GM12878 (cell line): Measurements from ENCODE around the gene LSP1. TPM values are rescaled to one million over a fixed set of nuclear protein-coding genes. Genes with fewer than 3 reads are reported as not detected.

Experiments used
- ATAC-seq: fragments of 200-7000 bp; cut with Tn5 transposase; 3 replicates; pipeline ENCODE4 v1.9.1; 2020; ENCODE audit warnings: mild to moderate bottlenecking, moderate library complexity
- BruUV-seq: library from RNA; stranded (reverse); fragments of 400-500 nt; replicated peaks from 2 replicates; lab custom pipeline; 2021; lab: Mats Ljungman, UMichigan
- CTCF ChIA-PET: fragments of 300-600 bp; sonication (Branson Sonifier 250); formaldehyde crosslinking; extraction: SDS; loops from one replicate; lab custom pipeline; 2021; ENCODE audit warnings: inconsistent platforms; lab: Yijun Ruan, JAX
- POLR2A ChIA-PET: fragments of 350-600 bp; formaldehyde crosslinking; extraction: SDS; loops from one replicate; lab custom pipeline; 2021; ENCODE audit warnings: inconsistent platforms; lab: Charles Lee
- RAD21 ChIA-PET: fragments of 300-600 bp; sonication (Branson Sonifier 250); formaldehyde crosslinking; loops from one replicate; lab custom pipeline; 2023; ENCODE audit warnings: antibody characterized with exemption; ENCODE audit not compliant: unreplicated experiment; lab: Charles Lee
- SMC1A ChIA-PET: fragments of 300-600 bp; sonication (Branson Sonifier 250); formaldehyde crosslinking; loops from one replicate; lab custom pipeline; 2023; ENCODE audit not compliant: unreplicated experiment, uncharacterized antibody; lab: Charles Lee
- DNase-seq: peaks from one replicate; pipeline ENCODE4 v3.0.0-alpha.2; 2011; ENCODE audit warnings: low read depth, low spot score
- FAIRE-seq: peaks from 3 replicates; lab custom pipeline; 2011; peaks lifted over from hg19 to GRCh38; lab: Jason Lieb, UNC
- H2AFZ ChIP-seq: 2 replicates; pipeline ENCODE4 v1.6.0; 2011; ENCODE audit warnings: low read depth, low read length, control low read depth; ENCODE audit not compliant: control insufficient read depth
- H3K27ac ChIP-seq: 2 replicates; pipeline ENCODE4 v1.5.1; 2011; ENCODE audit warnings: control low read depth; ENCODE audit not compliant: control insufficient read depth, insufficient read depth
- H3K27me3 ChIP-seq, 2 experiments: replicated peaks in 1 of 2; 2 replicates each; pipeline versions ENCODE4 v1.6.0 to v1.6.1; 2011; ENCODE audit warnings: low read length in 1 of 2; ENCODE audit not compliant: control insufficient read depth in 2 of 2, insufficient read depth in 2 of 2
- H3K36me3 ChIP-seq, 2 experiments: 2 replicates each; pipeline ENCODE4 v1.5.1; 2011; ENCODE audit warnings: low read length in 1 of 2; ENCODE audit not compliant: control insufficient read depth in 2 of 2, insufficient read depth in 2 of 2
- H3K4me1 ChIP-seq: 2 replicates; pipeline ENCODE4 v1.6.1; 2011; ENCODE audit warnings: mild to moderate bottlenecking, low read length, moderate library complexity, mixed read lengths; ENCODE audit not compliant: control insufficient read depth, insufficient read depth
- H3K4me2 ChIP-seq: 2 replicates; pipeline ENCODE4 v1.6.0; 2011; ENCODE audit warnings: control low read depth; ENCODE audit not compliant: control insufficient read depth, insufficient read depth
- H3K4me3 ChIP-seq: fragments of 200-600 bp; sonication (generic); 2 replicates; pipeline ENCODE4 v1.5.1; 2016
- H3K79me2 ChIP-seq: 2 replicates; pipeline ENCODE4 v1.6.0; 2011; ENCODE audit warnings: low read length; ENCODE audit not compliant: control insufficient read depth, insufficient read depth
- H3K9ac ChIP-seq: 2 replicates; pipeline ENCODE4 v1.8.0; 2011; ENCODE audit warnings: low read length, control low read depth, mixed read lengths; ENCODE audit not compliant: control insufficient read depth, insufficient read depth
- H3K9me3 ChIP-seq: replicated peaks from 3 replicates; pipeline ENCODE4 v1.5.1; 2011; ENCODE audit warnings: mild to moderate bottlenecking, low read length; ENCODE audit not compliant: control insufficient read depth, insufficient read depth
- H4K20me1 ChIP-seq: 2 replicates; pipeline ENCODE4 v1.6.0; 2011; ENCODE audit not compliant: control insufficient read depth, insufficient read depth
- BHLHE40 ChIP-seq, 2 experiments: fragments of 450-650 bp in 1 of 2; IDR thresholded peaks; 2 replicates each; pipeline ENCODE4 v1.6.1; 2011 to 2017; ENCODE audit warnings: low read depth in 2 of 2, borderline replicate concordance in 1 of 2, improper control_type of control experiment in 1 of 2, low read length in 1 of 2, mild to moderate bottlenecking in 1 of 2
- LARP7 ChIP-seq: fragments of 450-650 bp; IDR thresholded peaks from 2 replicates; pipeline ENCODE4 v1.6.1; 2017; ENCODE audit warnings: mild to moderate bottlenecking
- MEF2B ChIP-seq: fragments of 450-650 bp; IDR thresholded peaks from 2 replicates; pipeline ENCODE4 v1.6.1; 2018; ENCODE audit warnings: mild to moderate bottlenecking, moderate library complexity; ENCODE audit not compliant: partially characterized antibody, poor library complexity, severe bottlenecking
- NR2C2 ChIP-seq: IDR thresholded peaks from 2 replicates; pipeline ENCODE4 v1.6.1; 2011; ENCODE audit warnings: borderline replicate concordance, low read depth; ENCODE audit not compliant: control insufficient read depth, insufficient read length
- PAX5 ChIP-seq: IDR thresholded peaks from 2 replicates; pipeline ENCODE4 v1.6.1; 2011; ENCODE audit warnings: low read depth, low read length, borderline replicate concordance
- POLR2A ChIP-seq: IDR thresholded peaks from 2 replicates; pipeline ENCODE4 v1.6.1; 2011; ENCODE audit warnings: low read depth, mild to moderate bottlenecking, low read length
- POLR2AphosphoS5 ChIP-seq: IDR thresholded peaks from 2 replicates; pipeline ENCODE4 v1.6.1; 2011; ENCODE audit warnings: mild to moderate bottlenecking, low read length, inconsistent platforms
- RUNX3 ChIP-seq: IDR thresholded peaks from 2 replicates; pipeline ENCODE4 v1.6.1; 2012; ENCODE audit warnings: low read length, inconsistent platforms
- SMAD5 ChIP-seq: IDR thresholded peaks from 2 replicates; pipeline ENCODE4 v1.6.1; 2016; ENCODE audit warnings: antibody characterized with exemption, low read depth
- SP1 ChIP-seq: IDR thresholded peaks from one replicate; pipeline ENCODE4 v1.6.1; 2011; ENCODE audit warnings: low read depth, low read length
- SRF ChIP-seq, 2 experiments: IDR thresholded peaks; 2 replicates each; pipeline ENCODE4 v1.6.1; 2011; ENCODE audit warnings: low read depth in 2 of 2, low read length in 2 of 2, mild to moderate bottlenecking in 1 of 2, moderate library complexity in 1 of 2
- TCF3 ChIP-seq: IDR thresholded peaks from 2 replicates; pipeline ENCODE4 v1.6.1; 2012; ENCODE audit warnings: low read depth, mild to moderate bottlenecking, low read length, borderline replicate concordance; ENCODE audit not compliant: insufficient read depth
- ZSCAN29 ChIP-seq: fragments of 450-650 bp; IDR thresholded peaks from 2 replicates; pipeline ENCODE4 v1.6.1; 2017; ENCODE audit warnings: mild to moderate bottlenecking, moderate library complexity
- WGBS: methylation state at CpG from one replicate; pipeline ENCODE4 v1.1.6; 2016; ENCODE audit warnings: low lambda C conversion rate; ENCODE audit not compliant: insufficient replicate concordance, insufficient coverage; ENCODE audit errors: missing lambda C conversion rate; 5-methylcytosine and 5-hydroxymethylcytosine counted together
- in situ Hi-C: fragments of 300-500 bp; cut with MboI; formaldehyde crosslinking; loops from 9 replicates; pipeline ENCODE4 v1.14.3; 2018; ENCODE audit warnings: mixed read lengths
- intact Hi-C: fragments of 100-400 bp; cut with micrococcal nuclease; formaldehyde crosslinking; loops from one replicate; pipeline ENCODE4 v1.14.2; 2022; ENCODE audit not compliant: unreplicated experiment
- polyA plus RNA-seq, 11 experiments: library from polyadenylated mRNA; depleted of rRNA in 4 of 11; unstranded in 6 of 11; stranded (reverse) in 5 of 11; fragments of >200 nt; fragmentation: Nextera tagmentation in 4 of 11; fragmentation: Illumina TruSeq in 1 of 11; extraction: Ambion mirVana in 4 of 11; extraction: Trizol in 1 of 11; gene quantifications; 1 replicate in 1 of 11; 2 replicates in 10 of 11; pipeline versions ENCODE4 v1.2.1 to v1.2.3, GENCODE V29; 2011 to 2016; ENCODE audit warnings: inconsistent platforms in 2 of 11, missing spikeins in 2 of 11, low read depth in 1 of 11
- total RNA-seq, 4 experiments: library from RNA; depleted of rRNA in 3 of 4; stranded (reverse); fragments of >200 nt in 3 of 4; fragmentation: Illumina TruSeq in 1 of 4; extraction: Trizol in 1 of 4; gene quantifications; 2 replicates each; pipeline versions ENCODE4 v1.2.1 to v1.2.3, GENCODE V29; 2013 to 2021
- TF ChIP-seq, protein P1 (sequence below): fragments of 450-650 bp; IDR thresholded peaks from 2 replicates; pipeline ENCODE4 v1.6.1; 2016; ENCODE audit warnings: mild to moderate bottlenecking
- TF ChIP-seq, protein P2 (sequence below): fragments of 450-650 bp; IDR thresholded peaks from 2 replicates; pipeline ENCODE4 v1.6.1; 2014; ENCODE audit warnings: mild to moderate bottlenecking
- TF ChIP-seq, protein P3 (sequence below): IDR thresholded peaks from 2 replicates; pipeline ENCODE4 v1.6.1; 2011; ENCODE audit warnings: borderline replicate concordance, low read depth, mild to moderate bottlenecking, moderate library complexity, mixed read lengths, low read length; ENCODE audit not compliant: insufficient read depth; ENCODE audit errors: extremely low read length
- TF ChIP-seq, protein P4 (sequence below): IDR thresholded peaks from 2 replicates; pipeline ENCODE4 v1.6.1; 2011; ENCODE audit warnings: mild to moderate bottlenecking, low read depth, low read length, moderate library complexity; ENCODE audit not compliant: insufficient replicate concordance

LSP1 gene
- total and polyA plus RNA-seq, 10 of the 15 experiments (the other 5 are each of a cell fraction or from before 2014, with no cell fraction given) = 19.2 to 488 (median 369) TPM

DNA sequence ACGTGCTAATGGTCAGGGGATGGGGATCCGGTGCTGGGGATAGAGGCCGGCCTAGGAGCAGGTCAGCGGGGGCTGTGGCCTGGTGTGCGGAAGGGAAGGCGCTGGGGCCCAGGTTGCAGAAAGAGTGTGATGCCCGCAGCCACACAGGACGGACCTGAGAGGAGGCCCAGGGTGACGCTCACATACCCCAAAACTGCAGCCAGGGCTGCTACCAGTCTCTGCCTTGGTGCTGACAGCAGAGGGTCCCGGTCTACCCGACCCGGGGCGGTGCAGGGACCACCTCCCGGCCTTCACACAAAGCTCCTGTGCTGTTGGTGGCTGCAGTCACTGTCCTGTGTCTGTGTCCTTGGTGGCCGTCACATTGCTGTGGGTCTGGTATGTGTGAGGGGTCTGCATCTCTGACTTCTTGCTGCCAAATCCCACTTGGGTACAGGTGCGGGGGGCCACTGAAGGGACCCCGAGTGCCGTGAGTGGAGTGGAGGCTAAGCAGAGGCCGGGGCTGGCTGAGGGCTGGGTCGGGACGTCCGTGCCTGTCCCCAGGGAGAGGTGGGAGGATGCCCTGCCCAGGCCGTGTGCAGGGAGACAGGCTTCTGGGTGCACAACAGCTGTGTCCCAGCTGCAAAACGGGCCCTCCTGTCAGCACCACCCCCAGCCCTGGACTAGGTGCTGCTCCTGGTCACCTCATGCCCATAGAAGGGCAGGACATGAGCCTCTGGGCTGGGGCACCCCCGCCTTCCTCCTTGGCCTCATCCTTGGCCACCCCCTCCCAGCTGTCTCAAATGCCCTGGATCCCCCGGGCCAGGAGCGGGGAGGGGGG is 1.5 kb downstream of the LSP1 start:
- Histone ChIP-seq H3K27ac (peak overlapping the region; percentile 99), H3K9ac (peak overlapping the region; percentile 92), H3K9me3 (no peaks in the 10 kb centered on the region), H3K36me3 (peaks cover 1 to 3% of the 10 kb centered on the region in 2 experiments; a peak in 3 of 4 replicates), H4K20me1 (peaks cover 17% of the 10 kb centered on the region; the same call in 1 of the 2 replicates), H3K27me3 (no peaks in the 10 kb centered on the region), H3K4me1 (peaks cover 57% of the 10 kb centered on the region), H3K4me3 (peak overlapping the region; percentile 96), H3K79me2 (peaks cover 72% of the 10 kb centered on the region), H2AFZ (no peak overlapping the region), H3K4me2 (peak overlapping the region; percentile 100)
- ChIA-PET CTCF (interaction anchor here (0.9 to 5.5 kb wide), 4 partner anchors 28 to 182 kb away, joined by 3 to 23 read pairs (median 6); no protein-coding TSS in a partner anchor), RAD21 (interaction anchor here (0.7 kb wide), 1 partner anchor 18 kb away, joined by 3 read pairs; no protein-coding TSS in a partner anchor), SMC1A (interaction anchor here (2.6 kb wide), 1 partner anchor 28 kb away, joined by 7 read pairs; no protein-coding TSS in a partner anchor), POLR2A (interaction anchor here (0.5 to 1.0 kb wide), 3 partner anchors 33 to 1161 kb away, joined by 3 to 4 read pairs (median 3); no protein-coding TSS in a partner anchor)
- in situ Hi-C loops (loop anchor here (5.0 to 10.0 kb wide), 2 partner anchors 528 to 1010 kb away; partner anchors contain the start of genes POLR2L and TSPAN4), intact Hi-C loops (loop anchor here (5.0 kb wide), 2 partner anchors 528 to 548 kb away; partner anchors contain the start of gene TSSC4)
- DNase-seq (peak; percentile 33), ATAC-seq (peak; percentile 52), FAIRE-seq (peak; percentile 23)
- TSS peak; percentile 69 for BruUV-seq
- 1% methylated on average over 24 of the region's 27 CpGs for WGBS
- 0 out of 4 replicates have a peak, but pooled peaks have one; percentile 18 to 20 for TF ChIP-seq BHLHE40 (IDR thresholded peaks at IDR 0.05; ENCODE audit: borderline replicate concordance in 1 of 2, low read depth in 2 of 2, low read length in 1 of 2)
- TF ChIP-seq TCF3 = peak; percentile 97
- TF ChIP-seq POLR2A = peak; percentile 49; the same call in 1 of the 2 replicates
- TF ChIP-seq, protein P1, sequence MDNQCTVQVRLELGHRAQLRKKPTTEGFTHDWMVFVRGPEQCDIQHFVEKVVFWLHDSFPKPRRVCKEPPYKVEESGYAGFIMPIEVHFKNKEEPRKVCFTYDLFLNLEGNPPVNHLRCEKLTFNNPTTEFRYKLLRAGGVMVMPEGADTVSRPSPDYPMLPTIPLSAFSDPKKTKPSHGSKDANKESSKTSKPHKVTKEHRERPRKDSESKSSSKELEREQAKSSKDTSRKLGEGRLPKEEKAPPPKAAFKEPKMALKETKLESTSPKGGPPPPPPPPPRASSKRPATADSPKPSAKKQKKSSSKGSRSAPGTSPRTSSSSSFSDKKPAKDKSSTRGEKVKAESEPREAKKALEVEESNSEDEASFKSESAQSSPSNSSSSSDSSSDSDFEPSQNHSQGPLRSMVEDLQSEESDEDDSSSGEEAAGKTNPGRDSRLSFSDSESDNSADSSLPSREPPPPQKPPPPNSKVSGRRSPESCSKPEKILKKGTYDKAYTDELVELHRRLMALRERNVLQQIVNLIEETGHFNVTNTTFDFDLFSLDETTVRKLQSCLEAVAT = 0 out of 2 replicates have a peak, but pooled peaks have one; percentile 12
- TF ChIP-seq, protein P2, sequence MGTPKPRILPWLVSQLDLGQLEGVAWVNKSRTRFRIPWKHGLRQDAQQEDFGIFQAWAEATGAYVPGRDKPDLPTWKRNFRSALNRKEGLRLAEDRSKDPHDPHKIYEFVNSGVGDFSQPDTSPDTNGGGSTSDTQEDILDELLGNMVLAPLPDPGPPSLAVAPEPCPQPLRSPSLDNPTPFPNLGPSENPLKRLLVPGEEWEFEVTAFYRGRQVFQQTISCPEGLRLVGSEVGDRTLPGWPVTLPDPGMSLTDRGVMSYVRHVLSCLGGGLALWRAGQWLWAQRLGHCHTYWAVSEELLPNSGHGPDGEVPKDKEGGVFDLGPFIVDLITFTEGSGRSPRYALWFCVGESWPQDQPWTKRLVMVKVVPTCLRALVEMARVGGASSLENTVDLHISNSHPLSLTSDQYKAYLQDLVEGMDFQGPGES = no peak
- peak; percentile 90 to 92 for TF ChIP-seq SRF (IDR thresholded peaks at IDR 0.05; ENCODE audit: low read depth in 2 of 2, low read length in 2 of 2)
- no peak for TF ChIP-seq NR2C2
- TF ChIP-seq, protein P3, sequence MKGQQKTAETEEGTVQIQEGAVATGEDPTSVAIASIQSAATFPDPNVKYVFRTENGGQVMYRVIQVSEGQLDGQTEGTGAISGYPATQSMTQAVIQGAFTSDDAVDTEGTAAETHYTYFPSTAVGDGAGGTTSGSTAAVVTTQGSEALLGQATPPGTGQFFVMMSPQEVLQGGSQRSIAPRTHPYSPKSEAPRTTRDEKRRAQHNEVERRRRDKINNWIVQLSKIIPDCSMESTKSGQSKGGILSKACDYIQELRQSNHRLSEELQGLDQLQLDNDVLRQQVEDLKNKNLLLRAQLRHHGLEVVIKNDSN = no peak
- no peak for TF ChIP-seq RUNX3
- 0 out of 2 replicates have a peak, but pooled peaks have one; percentile 54 for TF ChIP-seq PAX5
- peak; percentile 10; the same call in 1 of the 2 replicates for TF ChIP-seq LARP7
- TF ChIP-seq MEF2B = peak; percentile 87
- TF ChIP-seq ZSCAN29 = no peak
- peak; percentile 90 for TF ChIP-seq POLR2AphosphoS5
- TF ChIP-seq SMAD5 = 0 out of 2 replicates have a peak, but pooled peaks have one; percentile 19
- TF ChIP-seq, protein P4, sequence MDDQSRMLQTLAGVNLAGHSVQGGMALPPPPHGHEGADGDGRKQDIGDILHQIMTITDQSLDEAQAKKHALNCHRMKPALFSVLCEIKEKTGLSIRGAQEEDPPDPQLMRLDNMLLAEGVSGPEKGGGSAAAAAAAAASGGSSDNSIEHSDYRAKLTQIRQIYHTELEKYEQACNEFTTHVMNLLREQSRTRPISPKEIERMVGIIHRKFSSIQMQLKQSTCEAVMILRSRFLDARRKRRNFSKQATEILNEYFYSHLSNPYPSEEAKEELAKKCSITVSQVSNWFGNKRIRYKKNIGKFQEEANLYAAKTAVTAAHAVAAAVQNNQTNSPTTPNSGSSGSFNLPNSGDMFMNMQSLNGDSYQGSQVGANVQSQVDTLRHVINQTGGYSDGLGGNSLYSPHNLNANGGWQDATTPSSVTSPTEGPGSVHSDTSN = peak; percentile 36
- TF ChIP-seq SP1 = peak; percentile 21
